WERI-Rb-1 (cell line): Measurements from ENCODE around the gene SNX6.

ENCODE experiments used
- DNase-seq: peaks from one replicate; pipeline ENCODE4 v3.0.0-alpha.2; 2020
- H3K27ac ChIP-seq: fragments of 250-450 bp; sonication (Bioruptor Pico); 2 replicates; pipeline ENCODE4 v1.5.1; 2020; ENCODE audit warnings: mild to moderate bottlenecking, moderate library complexity
- H3K27me3 ChIP-seq: fragments of 250-450 bp; sonication (Bioruptor Pico); 2 replicates; pipeline ENCODE4 v1.5.1; 2021; ENCODE audit warnings: mild to moderate bottlenecking, low read depth, moderate library complexity; ENCODE audit not compliant: insufficient read depth, severe bottlenecking
- H3K36me3 ChIP-seq: fragments of 250-450 bp; sonication (Bioruptor Pico); 2 replicates; pipeline ENCODE4 v1.5.1; 2020; ENCODE audit warnings: mild to moderate bottlenecking, moderate library complexity
- H3K4me3 ChIP-seq: 2 replicates; pipeline ENCODE4 v1.5.1; 2011; ENCODE audit warnings: low read depth, mild to moderate bottlenecking, control low read depth, low read length
- H3K9me3 ChIP-seq: fragments of 250-450 bp; sonication (Bioruptor Pico); 2 replicates; pipeline ENCODE4 v1.5.1; 2021; ENCODE audit warnings: mild to moderate bottlenecking, moderate library complexity; ENCODE audit not compliant: severe bottlenecking
- TF ChIP-seq, protein P1 (sequence below): IDR thresholded peaks from 2 replicates; pipeline ENCODE4 v1.5.1; 2011; ENCODE audit warnings: low read depth, mild to moderate bottlenecking, control low read depth, inconsistent platforms, low read length

SNX6 gene

DNA sequence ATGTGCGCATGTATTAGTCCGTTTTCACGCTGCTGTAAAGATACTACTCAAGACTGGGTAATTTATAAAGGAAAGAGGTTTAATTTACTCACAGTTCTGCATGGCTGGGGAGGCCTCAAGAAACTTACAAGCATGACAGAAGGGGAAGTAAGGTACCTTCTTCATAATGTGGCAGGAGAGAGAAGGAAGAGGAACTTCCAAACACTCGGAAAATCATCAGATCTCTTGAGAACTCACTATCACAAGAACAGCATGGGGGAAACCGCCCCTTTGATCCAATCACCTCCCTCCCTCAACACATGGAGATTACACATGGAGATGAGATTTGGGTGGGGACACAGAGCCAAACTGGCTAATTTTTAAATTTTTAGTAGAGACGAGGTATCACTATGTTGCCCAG is 41.8 kb upstream of the SNX6 start:
- no peaks in the 10 kb centered on the region for H3K27me3 ChIP-seq
- H3K27ac ChIP-seq, result no peak overlapping the region
- no peak for DNase-seq
- H3K9me3 ChIP-seq, result no peaks in the 10 kb centered on the region
- H3K4me3 ChIP-seq, result no peak overlapping the region
- H3K36me3 ChIP-seq, result no peaks in the 10 kb centered on the region
- TF ChIP-seq, protein P1, sequence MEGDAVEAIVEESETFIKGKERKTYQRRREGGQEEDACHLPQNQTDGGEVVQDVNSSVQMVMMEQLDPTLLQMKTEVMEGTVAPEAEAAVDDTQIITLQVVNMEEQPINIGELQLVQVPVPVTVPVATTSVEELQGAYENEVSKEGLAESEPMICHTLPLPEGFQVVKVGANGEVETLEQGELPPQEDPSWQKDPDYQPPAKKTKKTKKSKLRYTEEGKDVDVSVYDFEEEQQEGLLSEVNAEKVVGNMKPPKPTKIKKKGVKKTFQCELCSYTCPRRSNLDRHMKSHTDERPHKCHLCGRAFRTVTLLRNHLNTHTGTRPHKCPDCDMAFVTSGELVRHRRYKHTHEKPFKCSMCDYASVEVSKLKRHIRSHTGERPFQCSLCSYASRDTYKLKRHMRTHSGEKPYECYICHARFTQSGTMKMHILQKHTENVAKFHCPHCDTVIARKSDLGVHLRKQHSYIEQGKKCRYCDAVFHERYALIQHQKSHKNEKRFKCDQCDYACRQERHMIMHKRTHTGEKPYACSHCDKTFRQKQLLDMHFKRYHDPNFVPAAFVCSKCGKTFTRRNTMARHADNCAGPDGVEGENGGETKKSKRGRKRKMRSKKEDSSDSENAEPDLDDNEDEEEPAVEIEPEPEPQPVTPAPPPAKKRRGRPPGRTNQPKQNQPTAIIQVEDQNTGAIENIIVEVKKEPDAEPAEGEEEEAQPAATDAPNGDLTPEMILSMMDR, result no peak

DNA sequence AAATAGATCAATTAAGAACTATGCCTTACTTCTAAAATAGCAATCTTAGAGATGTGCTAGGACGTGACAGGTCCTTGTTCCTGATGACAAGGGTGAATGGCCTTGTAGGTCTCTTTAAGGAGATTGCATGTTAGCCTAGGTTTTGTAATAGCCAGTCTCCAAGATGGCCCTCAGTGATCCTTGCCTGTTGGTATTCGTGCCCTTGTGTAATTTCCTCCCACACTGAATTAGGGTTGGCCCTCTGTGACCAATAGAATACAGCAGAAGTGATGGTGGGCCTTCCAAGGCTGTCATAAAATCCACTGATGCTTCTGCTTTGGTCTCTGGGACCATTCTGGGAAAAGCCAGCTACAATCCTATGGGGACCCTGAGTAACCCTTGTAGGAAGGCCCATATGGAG is 38.2 kb upstream of the SNX6 start:
- Histone ChIP-seq H3K9me3 (no peaks in the 10 kb centered on the region), H3K4me3 (no peak overlapping the region), H3K27ac (no peak overlapping the region), H3K36me3 (no peaks in the 10 kb centered on the region), H3K27me3 (no peaks in the 10 kb centered on the region)
- no peak for DNase-seq
- TF ChIP-seq, protein P1, result no peak

DNA sequence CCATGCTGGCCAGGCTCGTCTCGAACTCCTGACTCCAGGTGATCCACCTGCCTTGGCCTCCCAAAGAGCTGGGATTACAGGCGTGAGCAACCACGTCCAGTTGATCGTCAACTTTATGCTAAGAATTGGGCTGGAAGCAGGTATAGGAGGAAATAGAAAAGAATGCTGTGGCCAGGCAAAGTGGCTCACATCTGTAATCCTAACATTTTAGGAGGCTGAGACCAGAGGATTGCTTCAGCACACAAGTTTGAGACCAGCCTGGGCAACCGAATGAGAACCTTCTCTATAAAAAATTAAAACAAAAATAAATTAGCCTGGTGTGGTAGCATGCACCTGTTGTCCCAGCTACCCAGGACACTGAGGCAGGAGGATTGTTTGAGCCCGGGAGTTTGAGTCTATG is 37.1 kb upstream of the SNX6 start:
- Histone ChIP-seq H3K9me3 (peaks cover 2% of the 10 kb centered on the region), H3K27me3 (no peaks in the 10 kb centered on the region), H3K36me3 (no peaks in the 10 kb centered on the region), H3K27ac (no peak overlapping the region), H3K4me3 (no peak overlapping the region)
- TF ChIP-seq, protein P1, result no peak
- no peak for DNase-seq

DNA sequence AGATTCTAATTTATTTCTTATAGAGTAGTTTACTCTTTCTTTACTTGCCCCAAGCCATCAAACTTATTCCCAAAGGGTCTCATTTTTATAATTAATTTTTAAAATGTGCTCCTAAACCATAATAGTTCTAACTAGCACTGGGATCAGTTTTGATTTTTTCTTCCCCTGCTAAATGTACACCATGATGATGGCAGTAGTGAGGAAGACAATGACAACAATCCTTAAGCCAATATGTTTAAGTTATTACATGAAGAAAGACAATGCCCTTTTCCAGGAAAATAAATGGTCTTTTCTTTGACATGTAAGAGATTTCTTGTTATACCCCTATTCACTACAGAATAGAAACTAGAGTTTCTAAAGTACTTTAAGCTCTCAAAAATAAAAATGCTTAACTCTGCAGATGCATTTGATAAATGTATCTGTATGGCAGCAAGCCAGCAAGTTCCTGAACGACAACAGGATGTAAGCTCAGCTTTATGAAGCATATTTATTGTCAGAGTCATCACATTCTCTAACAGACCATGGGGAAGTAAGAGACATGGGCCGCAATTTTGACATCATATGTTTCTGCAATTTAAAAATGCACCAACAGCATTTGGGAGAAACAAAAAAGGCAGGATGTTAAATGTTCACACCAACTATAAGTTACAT is 36.0 kb upstream of the SNX6 start:
- Histone ChIP-seq H3K27ac (no peak overlapping the region), H3K36me3 (no peaks in the 10 kb centered on the region), H3K9me3 (peaks cover 2% of the 10 kb centered on the region), H3K27me3 (no peaks in the 10 kb centered on the region), H3K4me3 (no peak overlapping the region)
- TF ChIP-seq, protein P1, result no peak
- DNase-seq, result no peak

DNA sequence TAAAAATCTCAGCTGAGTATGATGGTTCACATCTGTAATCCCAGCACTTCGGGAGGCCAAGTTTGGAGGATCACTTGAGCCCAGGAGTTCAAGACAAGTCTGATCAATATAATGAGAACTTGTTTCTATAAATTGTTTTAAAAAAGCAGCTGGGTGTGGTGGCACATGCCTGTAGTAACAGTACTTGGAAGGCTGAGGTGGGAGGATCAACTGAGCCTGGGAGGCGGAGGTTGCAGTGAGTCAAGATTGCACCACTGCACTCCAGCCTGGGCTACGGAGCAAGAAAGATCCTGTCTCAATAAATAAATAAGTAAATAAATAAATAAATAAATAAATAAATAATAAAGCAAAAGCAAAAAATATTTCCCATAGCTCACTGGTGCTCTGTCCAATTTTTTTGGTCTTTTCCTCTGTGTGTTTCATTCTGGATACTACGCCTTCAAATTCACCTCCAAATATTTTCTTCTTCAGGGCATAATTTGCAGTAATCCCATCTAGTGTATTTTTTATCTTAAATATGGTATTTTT is 32.7 kb upstream of the SNX6 start:
- Histone ChIP-seq H3K27me3 (no peaks in the 10 kb centered on the region), H3K27ac (no peak overlapping the region), H3K9me3 (peaks cover 2% of the 10 kb centered on the region), H3K36me3 (no peaks in the 10 kb centered on the region), H3K4me3 (no peak overlapping the region)
- DNase-seq, result no peak
- TF ChIP-seq, protein P1, result no peak

DNA sequence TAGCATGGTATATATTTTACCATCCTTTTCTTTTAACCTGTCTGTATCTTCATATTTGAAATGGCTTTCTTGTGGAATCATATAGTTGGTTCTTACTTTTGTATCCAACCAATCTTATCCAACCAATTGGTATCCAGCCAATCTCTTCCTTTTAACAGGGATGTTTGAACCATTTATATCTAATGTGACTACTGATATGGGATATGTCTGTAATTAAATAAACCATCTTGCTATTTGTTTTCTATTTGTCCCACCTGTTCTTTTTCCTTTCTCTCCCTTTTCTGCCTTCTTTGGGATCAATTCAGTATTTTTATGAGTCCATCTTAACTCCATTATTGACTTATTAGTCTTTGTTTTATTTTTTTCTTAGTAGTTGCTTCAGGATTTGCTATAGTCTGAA is 30.8 kb upstream of the SNX6 start:
- TF ChIP-seq, protein P1, result no peak
- H3K4me3 ChIP-seq, result no peak overlapping the region
- peaks cover 2% of the 10 kb centered on the region for H3K9me3 ChIP-seq
- no peak for DNase-seq
- H3K27me3 ChIP-seq, result no peaks in the 10 kb centered on the region
- no peak overlapping the region for H3K27ac ChIP-seq
- H3K36me3 ChIP-seq, result no peaks in the 10 kb centered on the region
